Prostate gland (tissue), 2 donors: ENCODE data around the gene NDUFA11. TPM values are rescaled to one million over a fixed set of nuclear protein-coding genes. Genes with fewer than 3 reads are reported as not detected.

ENCODE experiments used
- DNase-seq: peaks from one replicate; pipeline ENCODE4 v3.0.0-alpha.2; 2019; ENCODE audit warnings: low spot score
- H3K27ac ChIP-seq, 2 donors: fragments of 200-600 bp; sonication (generic); 2 replicates each; pipeline ENCODE4 v1.5.1; 2017 to 2019
- H3K27me3 ChIP-seq: fragments of 200-600 bp; sonication (generic); replicated peaks from 2 replicates; pipeline ENCODE4 v1.5.1; 2019; ENCODE audit not compliant: insufficient read depth
- H3K36me3 ChIP-seq, 2 donors: fragments of 200-600 bp; sonication (generic); 1 replicate in 1 of 2; 2 replicates in 1 of 2; pipeline versions ENCODE4 v1.5.1 to v1.8.1; 2017 to 2019
- H3K4me1 ChIP-seq: fragments of 200-600 bp; sonication (generic); replicated peaks from 2 replicates; pipeline ENCODE4 v1.5.1; 2019
- H3K4me3 ChIP-seq, 2 donors: fragments of 200-600 bp; sonication (generic); 2 replicates each; pipeline ENCODE4 v1.5.1; 2017 to 2019
- H3K9me3 ChIP-seq: fragments of 200-600 bp; sonication (generic); 2 replicates; pipeline ENCODE4 v1.5.1; 2017
- POLR2A ChIP-seq: fragments of 450-650 bp; IDR thresholded peaks from one replicate; pipeline ENCODE4 v1.6.1; 2016; ENCODE audit warnings: antibody characterized with exemption, mild to moderate bottlenecking
- POLR2AphosphoS5 ChIP-seq: sonication (generic); formaldehyde crosslinking; IDR thresholded peaks from one replicate; pipeline ENCODE4 v1.6.1; 2017; ENCODE audit warnings: antibody characterized with exemption
- WGBS: methylation state at CpG from one replicate; pipeline ENCODE4 v1.1.5; 2018; 5-methylcytosine and 5-hydroxymethylcytosine counted together
- intact Hi-C: fragments of 100-400 bp; cut with DNase I; formaldehyde crosslinking; loops from one replicate; pipeline ENCODE4 v1.14.2; 2022
- total RNA-seq, 2 donors: library from RNA; depleted of rRNA; stranded (reverse); fragments of >200 nt; gene quantifications; one replicate each; pipeline ENCODE4 v1.1.0, GENCODE V29; 2016
- TF ChIP-seq, protein P1 (sequence below), 4 experiments: fragments of 200-600 bp in 2 of 4; fragments of 450-650 bp in 2 of 4; sonication (generic) in 2 of 4; IDR thresholded peaks; 1 replicate in 3 of 4; 2 replicates in 1 of 4; pipeline ENCODE4 v1.5.1; 2016 to 2019; ENCODE audit warnings: antibody characterized with exemption in 4 of 4, mild to moderate bottlenecking in 2 of 4, moderate library complexity in 2 of 4

The NDUFA11 gene
- total RNA-seq, 2 donors from 2014 or later, result 259 to 327 TPM

DNA sequence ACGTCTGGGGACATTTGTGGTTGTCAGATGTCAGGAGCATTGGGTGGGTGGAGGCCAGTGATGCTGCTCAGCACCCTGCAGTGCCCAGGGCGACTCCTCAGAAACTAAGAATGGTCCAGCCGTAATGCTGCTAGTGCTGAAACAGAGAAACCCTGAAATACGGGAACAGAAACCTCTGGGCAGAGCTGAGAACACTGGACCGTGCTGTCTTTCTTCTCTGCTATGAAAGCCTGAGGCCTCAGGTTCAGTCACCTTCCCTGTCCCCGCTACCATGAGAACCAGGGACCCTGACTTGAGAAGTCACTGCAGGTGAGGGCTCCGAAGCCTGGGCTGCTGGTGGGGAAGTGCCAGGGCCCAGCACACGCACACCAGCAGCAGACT lies 23.8 kb upstream of the NDUFA11 start:
- intact Hi-C loops, result no loop called here
- H3K36me3 ChIP-seq, result peaks cover 19% of the 10 kb centered on the region in 2 donors
- H3K4me1 ChIP-seq, result no peaks in the 10 kb centered on the region

DNA sequence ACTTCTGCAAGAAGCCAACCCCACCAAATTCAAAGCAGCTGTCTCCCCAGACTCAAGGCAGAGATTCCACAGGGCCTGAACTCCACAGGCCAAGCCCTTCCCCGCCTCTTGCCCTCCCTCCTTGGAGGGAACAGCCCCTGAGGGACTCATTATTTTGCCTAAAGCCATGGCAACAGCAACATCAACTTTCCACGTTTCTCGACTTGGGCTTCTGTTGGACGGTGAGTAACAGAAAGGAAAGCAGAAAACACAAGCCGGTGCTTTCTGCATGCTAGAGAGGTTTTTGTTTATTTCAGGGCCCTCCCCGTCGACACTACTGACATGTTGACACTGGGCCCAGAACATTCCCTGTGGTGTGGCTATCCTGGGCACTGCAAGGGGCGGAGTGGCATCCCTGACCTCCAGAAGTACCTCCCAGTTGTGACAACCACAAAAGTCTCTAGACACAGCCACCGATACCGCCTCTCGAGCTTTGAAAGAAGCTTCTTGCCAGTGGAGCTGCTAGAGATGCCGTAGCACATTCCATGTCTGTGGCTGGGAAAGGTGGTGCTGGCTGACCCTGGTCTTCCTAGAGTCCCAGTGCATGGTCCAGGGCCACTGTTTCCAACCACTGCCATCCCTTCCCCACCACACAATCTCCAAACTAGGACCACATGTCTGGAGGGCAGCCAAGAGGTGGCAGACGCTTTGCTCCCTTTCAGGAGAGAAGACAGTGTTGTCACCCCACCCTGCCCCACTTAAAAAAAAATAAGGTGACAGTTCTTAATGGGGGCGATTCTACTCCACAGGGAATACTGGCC lies 23.3 kb upstream of the NDUFA11 start:
- no peaks in the 10 kb centered on the region for H3K4me1 ChIP-seq
- WGBS, result 64% methylated on average over 14 of the region's 14 CpGs
- no peak for DNase-seq
- no peak overlapping the region for H3K4me3 ChIP-seq
- peaks cover 19 to 22% of the 10 kb centered on the region in 2 donors for H3K36me3 ChIP-seq
- intact Hi-C loops, result no loop called here
- no peaks in the 10 kb centered on the region for H3K27me3 ChIP-seq
- H3K9me3 ChIP-seq, result no peaks in the 10 kb centered on the region
- no peak overlapping the region for H3K27ac ChIP-seq
- TF ChIP-seq POLR2A (no peak), POLR2AphosphoS5 (no peak)
- TF ChIP-seq, protein P1, sequence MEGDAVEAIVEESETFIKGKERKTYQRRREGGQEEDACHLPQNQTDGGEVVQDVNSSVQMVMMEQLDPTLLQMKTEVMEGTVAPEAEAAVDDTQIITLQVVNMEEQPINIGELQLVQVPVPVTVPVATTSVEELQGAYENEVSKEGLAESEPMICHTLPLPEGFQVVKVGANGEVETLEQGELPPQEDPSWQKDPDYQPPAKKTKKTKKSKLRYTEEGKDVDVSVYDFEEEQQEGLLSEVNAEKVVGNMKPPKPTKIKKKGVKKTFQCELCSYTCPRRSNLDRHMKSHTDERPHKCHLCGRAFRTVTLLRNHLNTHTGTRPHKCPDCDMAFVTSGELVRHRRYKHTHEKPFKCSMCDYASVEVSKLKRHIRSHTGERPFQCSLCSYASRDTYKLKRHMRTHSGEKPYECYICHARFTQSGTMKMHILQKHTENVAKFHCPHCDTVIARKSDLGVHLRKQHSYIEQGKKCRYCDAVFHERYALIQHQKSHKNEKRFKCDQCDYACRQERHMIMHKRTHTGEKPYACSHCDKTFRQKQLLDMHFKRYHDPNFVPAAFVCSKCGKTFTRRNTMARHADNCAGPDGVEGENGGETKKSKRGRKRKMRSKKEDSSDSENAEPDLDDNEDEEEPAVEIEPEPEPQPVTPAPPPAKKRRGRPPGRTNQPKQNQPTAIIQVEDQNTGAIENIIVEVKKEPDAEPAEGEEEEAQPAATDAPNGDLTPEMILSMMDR (IDR thresholded peaks at IDR 0.05), result no peak

More for the DNA sequence above, 23.8 kb upstream of the NDUFA11 start:
- no peak for DNase-seq
- Histone ChIP-seq H3K27me3 (no peaks in the 10 kb centered on the region), H3K27ac (no peak overlapping the region), H3K4me3 (no peak overlapping the region), H3K9me3 (no peaks in the 10 kb centered on the region)
- 90% methylated on average over 8 of the region's 8 CpGs for WGBS
- TF ChIP-seq POLR2A (no peak), POLR2AphosphoS5 (no peak)
- TF ChIP-seq, protein P1 (IDR thresholded peaks at IDR 0.05), result no peak

DNA sequence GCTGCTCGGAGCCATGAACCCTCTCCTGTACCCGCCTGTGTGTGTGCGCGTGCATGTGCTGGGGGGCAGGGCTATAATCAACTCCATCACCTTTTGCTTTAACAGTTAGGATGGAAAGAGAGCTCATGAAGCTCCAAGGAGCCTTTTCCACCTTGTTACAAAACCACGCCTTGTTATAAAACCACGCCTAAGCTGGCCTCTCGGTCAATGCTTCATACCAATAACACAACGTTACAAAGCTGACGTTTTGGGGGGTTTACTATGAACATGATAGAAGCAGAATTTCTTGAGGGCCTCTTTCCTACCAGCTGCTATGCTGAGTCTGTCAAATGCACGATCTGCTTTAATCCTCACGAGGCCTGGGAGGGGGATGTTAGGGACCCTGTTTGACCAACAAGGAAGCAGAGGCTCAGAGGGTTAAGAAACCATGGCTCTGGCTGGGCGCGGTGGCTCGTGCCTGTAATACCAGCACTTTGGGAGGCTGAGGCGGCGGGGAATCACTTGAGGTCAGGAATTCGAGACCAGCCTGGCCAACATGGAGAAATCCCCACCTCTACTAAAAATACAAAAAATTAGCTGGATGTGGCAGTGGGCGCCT lies 22.3 kb upstream of the NDUFA11 start:
- Histone ChIP-seq H3K9me3 (no peaks in the 10 kb centered on the region), H3K36me3 (peaks cover 19 to 22% of the 10 kb centered on the region in 2 donors), H3K27ac (no peak overlapping the region), H3K27me3 (no peaks in the 10 kb centered on the region), H3K4me3 (no peak overlapping the region), H3K4me1 (no peaks in the 10 kb centered on the region)
- TF ChIP-seq, protein P1 (IDR thresholded peaks at IDR 0.05), result no peak
- intact Hi-C loops, result no loop called here
- WGBS, result 84% methylated on average over 18 of the region's 18 CpGs
- DNase-seq, result no peak

DNA sequence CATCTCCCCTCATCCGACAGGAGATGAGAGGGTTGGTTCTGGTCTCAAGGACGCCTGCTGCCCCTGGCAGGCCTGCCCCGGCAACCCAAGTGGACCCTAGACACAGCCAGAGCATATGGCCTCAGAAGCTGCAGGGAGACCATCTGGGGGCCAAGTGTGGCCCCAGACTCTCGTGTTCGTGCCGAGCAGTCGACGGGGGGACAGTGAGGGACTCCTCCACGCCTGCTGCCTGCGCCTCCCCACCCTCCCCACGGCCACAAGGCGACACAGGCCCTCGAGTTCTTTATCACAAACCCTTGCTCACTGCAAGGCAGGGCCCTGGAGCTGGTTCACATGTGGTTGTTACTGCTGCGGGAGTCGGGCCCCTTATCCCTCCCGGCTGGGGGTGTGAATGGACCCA lies 19.8 kb upstream of the NDUFA11 start:
- Histone ChIP-seq H3K27ac (no peak overlapping the region), H3K4me3 (no peak overlapping the region), H3K36me3 (peaks cover 19 to 22% of the 10 kb centered on the region in 2 donors), H3K9me3 (no peaks in the 10 kb centered on the region), H3K4me1 (no peaks in the 10 kb centered on the region), H3K27me3 (no peaks in the 10 kb centered on the region)
- no peak for DNase-seq
- intact Hi-C loops, result no loop called here
- TF ChIP-seq, protein P1 (IDR thresholded peaks at IDR 0.05), result no peak
- TF ChIP-seq POLR2AphosphoS5, result no peak
- no peak for TF ChIP-seq POLR2A
- WGBS, result 96% methylated on average over 16 of the region's 16 CpGs

DNA sequence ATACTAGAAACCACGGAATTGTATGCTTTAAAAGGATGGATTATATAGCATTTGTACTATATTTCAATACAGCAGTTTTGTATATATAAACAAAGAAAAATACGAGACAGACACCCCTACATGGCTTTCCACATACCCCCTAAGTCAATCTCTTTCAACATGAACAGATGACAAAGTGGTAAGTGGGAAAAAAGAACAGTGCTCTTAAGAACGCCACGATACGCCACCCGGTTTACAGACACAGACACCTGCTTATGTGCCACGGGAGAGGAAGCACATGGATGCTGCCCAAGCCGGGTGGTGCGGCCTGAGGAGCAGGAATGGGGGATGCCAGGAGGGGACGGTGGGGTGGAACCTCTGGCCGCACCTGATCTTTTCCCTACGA lies 18.6 kb upstream of the NDUFA11 start:
- Histone ChIP-seq H3K36me3 (peaks cover 24 to 27% of the 10 kb centered on the region in 2 donors), H3K27ac (no peak overlapping the region)

More for the DNA sequence above, 18.6 kb upstream of the NDUFA11 start:
- TF ChIP-seq POLR2A (no peak), POLR2AphosphoS5 (no peak)
- TF ChIP-seq, protein P1 (IDR thresholded peaks at IDR 0.05), result no peak
- Histone ChIP-seq H3K4me1 (no peaks in the 10 kb centered on the region), H3K27me3 (no peaks in the 10 kb centered on the region), H3K9me3 (no peaks in the 10 kb centered on the region), H3K4me3 (no peak overlapping the region)
- no peak for DNase-seq
- WGBS, result 84% methylated on average over 12 of the region's 12 CpGs
- intact Hi-C loops, result no loop called here
